ENCODE results near the gene TMEM63C. TPM values are rescaled to one million over a fixed set of nuclear protein-coding genes. Genes with fewer than 3 reads are reported as not detected.

The TMEM63C gene
- total RNA-seq, 6 experiments from 2014 or later, result 0.05 TPM; not detected in 5

GRCh38 chr14:77250927-77251326 lies 69.3 kb downstream of the TMEM63C start:
- Mint-ChIP-seq H3K9me3 (no peaks in the 10 kb centered on the region), H3K27me3 (ENCODE audit: insufficient read depth) (peaks cover 45% of the 10 kb centered on the region), H3K27ac (no peak overlapping the region), H3K4me3 (no peak overlapping the region), H3K4me1 (ENCODE audit: low read depth) (no peaks in the 10 kb centered on the region), H3K36me3 (ENCODE audit: low read depth) (no peaks in the 10 kb centered on the region)
- DNase-seq, result no peak
- TF ChIP-seq CTCF (IDR thresholded peaks at IDR 0.05), result no peak

- TF ChIP-seq CTCF (IDR thresholded peaks at IDR 0.05), result no peak
- H3K4me1 Mint-ChIP-seq (ENCODE audit: low read depth), result no peaks in the 10 kb centered on the region
- H3K27me3 Mint-ChIP-seq (ENCODE audit: insufficient read depth), result peaks cover 43% of the 10 kb centered on the region
- H3K27ac Mint-ChIP-seq, result no peak overlapping the region
- H3K36me3 Mint-ChIP-seq (ENCODE audit: low read depth), result no peaks in the 10 kb centered on the region
- DNase-seq, result no peak
- no peak overlapping the region for H3K4me3 Mint-ChIP-seq
- H3K9me3 Mint-ChIP-seq, result no peaks in the 10 kb centered on the region
Measured at GRCh38 chr14:77251870-77252269, 70.3 kb downstream of the TMEM63C start.

DNA sequence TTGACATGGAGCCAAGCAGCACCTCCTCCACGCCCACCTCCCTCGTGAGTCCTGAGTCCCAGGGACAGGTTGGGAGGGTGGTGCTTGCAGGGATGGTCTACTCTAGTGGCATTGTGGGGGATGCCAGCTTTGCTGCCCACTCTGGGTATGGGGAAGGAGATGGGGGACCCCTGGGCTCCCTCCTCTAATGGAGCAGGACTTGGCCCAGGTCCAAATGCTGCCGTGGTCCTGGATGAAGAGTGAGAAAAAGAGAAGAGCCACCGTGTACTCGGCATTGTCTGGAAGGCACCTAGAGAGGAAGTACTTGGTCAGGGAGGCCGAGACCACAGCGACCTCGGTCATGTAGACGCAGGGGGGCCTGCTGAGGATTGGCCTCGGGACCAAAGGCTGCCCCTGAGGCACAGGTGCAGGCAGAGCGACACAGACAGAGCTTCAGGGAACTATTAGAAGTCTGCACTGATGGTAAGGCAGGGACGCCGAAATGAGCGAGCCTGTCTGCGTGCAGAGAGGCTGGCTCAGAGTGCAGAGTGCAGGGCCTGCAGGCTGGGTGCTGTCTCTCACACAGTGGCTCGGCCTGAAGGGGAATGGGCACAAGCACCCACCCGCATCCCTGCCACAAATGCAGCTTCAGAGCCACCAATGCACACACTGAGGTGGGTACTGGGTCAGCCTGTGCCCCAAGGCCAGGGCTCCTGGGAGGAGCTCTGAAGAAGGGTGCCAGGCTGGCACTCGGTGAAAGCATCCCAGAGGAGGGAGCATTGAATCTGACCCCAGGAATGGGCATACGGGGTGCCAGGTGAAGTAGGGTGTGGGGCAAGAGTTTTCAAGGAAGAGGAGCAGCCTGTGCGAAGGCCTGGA lies 72.0 kb downstream of the TMEM63C start:
- no peaks in the 10 kb centered on the region for H3K4me1 Mint-ChIP-seq (ENCODE audit: low read depth)
- H3K9me3 Mint-ChIP-seq, result no peaks in the 10 kb centered on the region
- TF ChIP-seq CTCF (IDR thresholded peaks at IDR 0.05), result no peak
- no peak for DNase-seq
- peaks cover 38% of the 10 kb centered on the region for H3K27me3 Mint-ChIP-seq (ENCODE audit: insufficient read depth)
- no peaks in the 10 kb centered on the region for H3K36me3 Mint-ChIP-seq (ENCODE audit: low read depth)
- H3K4me3 Mint-ChIP-seq, result no peak overlapping the region
- no peak overlapping the region for H3K27ac Mint-ChIP-seq

DNA sequence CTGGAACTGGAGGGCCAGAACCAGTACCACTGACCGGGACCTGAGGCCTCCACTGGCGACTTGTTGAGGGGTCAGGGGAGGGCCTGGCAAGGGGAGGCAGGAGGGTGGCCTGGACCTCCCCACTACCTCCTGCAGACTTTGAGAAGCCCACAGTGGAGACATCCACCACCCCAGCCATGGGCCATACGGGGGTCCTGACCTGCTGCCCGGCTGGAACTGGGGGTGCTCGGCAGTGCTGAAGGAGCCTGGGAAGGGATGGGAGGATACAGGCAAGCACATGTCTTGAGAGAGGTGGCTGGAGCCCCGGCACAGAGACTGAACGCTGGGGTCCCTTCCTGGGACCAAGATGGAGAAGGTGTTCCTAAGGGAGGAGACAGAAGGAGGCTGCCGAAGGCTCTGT lies 75.1 kb downstream of the TMEM63C start:
- DNase-seq, result no peak
- TF ChIP-seq CTCF (IDR thresholded peaks at IDR 0.05), result no peak
- Mint-ChIP-seq H3K36me3 (ENCODE audit: low read depth) (no peaks in the 10 kb centered on the region), H3K9me3 (no peaks in the 10 kb centered on the region), H3K4me1 (ENCODE audit: low read depth) (no peaks in the 10 kb centered on the region), H3K27me3 (ENCODE audit: insufficient read depth) (peaks cover 38% of the 10 kb centered on the region), H3K4me3 (no peak overlapping the region), H3K27ac (no peak overlapping the region)

DNA sequence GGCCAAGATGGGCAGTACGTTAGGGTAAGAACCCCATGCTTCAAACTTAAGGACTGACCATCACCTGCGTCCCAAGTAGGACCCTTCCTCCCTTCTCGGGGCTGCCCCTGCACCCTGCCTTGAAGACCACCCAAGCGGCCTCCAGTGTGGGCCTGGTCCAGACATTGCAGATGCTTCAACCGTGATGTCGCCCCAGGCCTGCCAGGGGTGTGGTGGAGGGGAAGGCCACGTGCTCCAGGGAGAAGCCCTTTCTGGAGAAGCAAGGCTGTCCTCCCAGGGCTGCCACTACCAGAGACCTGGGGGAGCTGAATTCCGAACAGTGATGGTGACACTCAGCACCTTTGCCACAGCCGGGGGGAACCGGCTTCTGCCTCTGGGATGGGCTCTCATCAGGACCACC lies 76.1 kb downstream of the TMEM63C start:
- Mint-ChIP-seq H3K9me3 (no peaks in the 10 kb centered on the region), H3K36me3 (ENCODE audit: low read depth) (no peaks in the 10 kb centered on the region), H3K4me3 (no peak overlapping the region), H3K4me1 (ENCODE audit: low read depth) (no peaks in the 10 kb centered on the region), H3K27me3 (ENCODE audit: insufficient read depth) (peaks cover 43% of the 10 kb centered on the region), H3K27ac (no peak overlapping the region)
- no peak for DNase-seq
- no peak for TF ChIP-seq CTCF (IDR thresholded peaks at IDR 0.05)

Measured in HFFc6 (cell line).